Transverse colon (tissue), 4 donors: ENCODE measurements around the gene LDLRAP1.

Experiments
- POLR2A ChIP-seq: fragments of 450-650 bp; IDR thresholded peaks from one replicate; pipeline ENCODE4 v1.6.1; 2016; ENCODE audit warnings: antibody characterized with exemption, mild to moderate bottlenecking, moderate library complexity
- POLR2AphosphoS5 ChIP-seq, 3 donors: sonication (generic); formaldehyde crosslinking; IDR thresholded peaks; one replicate each; pipeline ENCODE4 v1.6.1; 2016; ENCODE audit warnings: antibody characterized with exemption in 3 of 3
- TF ChIP-seq, protein P1 (sequence below), 5 experiments: fragments of 200-600 bp in 3 of 5; fragments of 450-650 bp in 2 of 5; sonication (generic) in 3 of 5; IDR thresholded peaks; 1 replicate in 2 of 5; 2 replicates in 3 of 5; pipeline ENCODE4 v1.5.1; 2016 to 2017; ENCODE audit warnings: antibody characterized with exemption in 5 of 5, inconsistent platforms in 3 of 5, mild to moderate bottlenecking in 2 of 5, moderate library complexity in 1 of 5

DNA sequence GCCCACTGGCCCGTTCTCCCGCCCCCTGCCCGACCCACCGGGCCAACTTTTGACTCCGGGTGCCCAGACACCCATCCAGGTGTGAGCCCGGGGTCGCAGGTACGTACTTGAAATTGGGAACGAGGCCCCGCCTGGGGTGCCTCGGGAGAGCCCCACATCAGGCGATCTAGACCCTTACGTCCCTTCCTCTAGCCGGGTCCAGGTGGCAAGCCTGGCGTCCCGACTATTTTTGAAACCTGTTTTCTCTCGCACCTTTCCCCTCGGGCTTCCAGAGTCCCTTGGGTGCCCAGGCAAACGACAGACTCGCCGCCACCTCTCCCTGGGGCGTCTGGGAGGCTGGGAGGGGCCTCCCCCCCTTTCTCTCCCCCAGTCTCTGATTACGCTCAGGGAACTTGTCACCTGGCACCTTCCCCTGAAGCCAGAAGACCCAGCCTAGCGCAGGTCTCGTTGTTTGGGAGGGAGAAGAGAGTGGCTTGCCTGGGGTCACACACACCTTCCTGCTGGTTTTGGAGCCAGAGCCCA is 898 bp downstream of the LDLRAP1 start:
- TF ChIP-seq, protein P1, sequence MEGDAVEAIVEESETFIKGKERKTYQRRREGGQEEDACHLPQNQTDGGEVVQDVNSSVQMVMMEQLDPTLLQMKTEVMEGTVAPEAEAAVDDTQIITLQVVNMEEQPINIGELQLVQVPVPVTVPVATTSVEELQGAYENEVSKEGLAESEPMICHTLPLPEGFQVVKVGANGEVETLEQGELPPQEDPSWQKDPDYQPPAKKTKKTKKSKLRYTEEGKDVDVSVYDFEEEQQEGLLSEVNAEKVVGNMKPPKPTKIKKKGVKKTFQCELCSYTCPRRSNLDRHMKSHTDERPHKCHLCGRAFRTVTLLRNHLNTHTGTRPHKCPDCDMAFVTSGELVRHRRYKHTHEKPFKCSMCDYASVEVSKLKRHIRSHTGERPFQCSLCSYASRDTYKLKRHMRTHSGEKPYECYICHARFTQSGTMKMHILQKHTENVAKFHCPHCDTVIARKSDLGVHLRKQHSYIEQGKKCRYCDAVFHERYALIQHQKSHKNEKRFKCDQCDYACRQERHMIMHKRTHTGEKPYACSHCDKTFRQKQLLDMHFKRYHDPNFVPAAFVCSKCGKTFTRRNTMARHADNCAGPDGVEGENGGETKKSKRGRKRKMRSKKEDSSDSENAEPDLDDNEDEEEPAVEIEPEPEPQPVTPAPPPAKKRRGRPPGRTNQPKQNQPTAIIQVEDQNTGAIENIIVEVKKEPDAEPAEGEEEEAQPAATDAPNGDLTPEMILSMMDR (IDR thresholded peaks at IDR 0.05), result no peak
- TF ChIP-seq POLR2A (no peak), POLR2AphosphoS5 (IDR thresholded peaks at IDR 0.05) (no peak)
